AG09319 (cell line): ENCODE results near the gene DOCK7.

Experiments
- DNase-seq: peaks from one replicate; pipeline ENCODE4 v3.0.0-alpha.2; 2010; ENCODE audit warnings: low read depth; ENCODE audit errors: extremely low read depth
- CTCF ChIP-seq: IDR thresholded peaks from 2 replicates; pipeline ENCODE4 v1.5.1; 2011; ENCODE audit warnings: low read depth, mild to moderate bottlenecking, inconsistent platforms, low read length, moderate library complexity

DOCK7 gene

DNA sequence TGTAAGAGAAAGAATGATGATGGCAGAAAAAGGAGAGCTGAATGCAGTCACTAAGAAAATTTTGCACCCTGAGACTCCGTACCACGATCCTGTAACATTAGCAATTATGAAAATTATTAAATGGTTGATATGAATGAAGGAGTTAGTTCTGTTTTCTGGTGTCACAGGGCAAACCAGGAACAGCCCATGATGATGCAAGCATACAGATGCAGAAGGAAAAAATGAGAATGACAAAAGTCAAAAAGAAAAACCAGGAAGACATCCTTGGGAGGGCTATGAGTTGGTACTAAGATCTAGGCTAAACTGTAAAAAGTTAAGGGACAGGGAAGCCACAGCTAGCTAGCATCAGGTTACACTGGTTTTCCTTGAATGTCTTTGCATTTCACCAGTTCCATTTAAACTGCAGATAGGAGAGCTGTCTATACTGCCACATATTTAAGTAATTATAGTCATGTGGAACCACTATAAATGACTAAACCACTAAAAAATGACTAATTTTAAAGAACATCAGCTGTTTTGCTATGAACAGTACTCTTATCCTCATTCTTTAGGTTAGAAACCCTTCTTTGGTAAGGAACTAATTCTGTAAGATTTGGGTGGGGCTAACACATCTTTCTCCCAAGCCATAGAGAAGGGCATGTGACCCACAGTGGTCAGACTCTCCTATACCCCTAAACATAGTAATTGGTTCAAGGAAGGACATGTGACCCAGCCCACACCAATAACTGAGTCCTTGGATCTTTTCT is 11.4 kb downstream of the DOCK7 start:
- DNase-seq = peak; percentile 42
- TF ChIP-seq CTCF = no peak

DNA sequence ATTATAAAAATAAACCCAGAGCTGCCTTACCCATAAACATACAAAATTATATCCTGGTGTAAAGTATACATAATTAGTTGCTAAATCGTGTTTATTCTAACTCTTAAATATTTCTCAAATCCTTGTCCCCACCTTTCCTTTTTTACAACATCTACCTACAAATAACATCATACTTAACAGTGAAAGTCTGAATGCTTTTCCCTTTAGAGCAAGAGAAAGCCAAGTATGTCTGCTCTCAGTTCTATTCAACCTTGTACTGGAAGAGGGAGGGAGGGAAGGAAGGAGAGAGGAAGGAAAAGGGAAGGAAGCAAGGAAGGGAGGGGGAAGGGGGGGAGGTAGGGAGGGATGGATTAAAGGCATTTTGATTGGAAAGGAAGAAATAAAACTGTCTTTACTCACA is 14.6 kb downstream of the DOCK7 start:
- no peak for TF ChIP-seq CTCF
- no peak for DNase-seq

- no peak for DNase-seq
- TF ChIP-seq CTCF = no peak
Observed at GRCh38 chr1:62672029-62672428, 16.2 kb downstream of the DOCK7 start.

DNA sequence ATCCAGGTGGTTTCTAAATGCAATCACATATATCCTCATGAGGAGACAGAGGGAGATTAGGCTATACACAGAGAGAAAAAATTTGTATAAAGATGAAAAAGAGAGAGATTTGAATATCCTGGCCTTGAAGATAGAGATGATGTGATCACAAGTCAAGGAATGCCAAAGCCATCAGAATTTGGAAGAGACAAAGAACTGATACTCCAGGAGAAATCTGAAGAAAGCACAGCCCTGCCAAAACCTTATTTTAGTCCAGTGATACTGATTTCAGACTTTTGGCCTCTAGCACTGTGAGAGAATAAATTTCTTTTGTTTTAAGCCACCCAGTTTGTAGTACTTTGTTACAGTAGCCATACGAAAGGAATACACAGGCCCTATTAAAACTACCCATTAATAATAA is 33.4 kb downstream of the DOCK7 start:
- no peak for DNase-seq
- TF ChIP-seq CTCF = no peak

DNA sequence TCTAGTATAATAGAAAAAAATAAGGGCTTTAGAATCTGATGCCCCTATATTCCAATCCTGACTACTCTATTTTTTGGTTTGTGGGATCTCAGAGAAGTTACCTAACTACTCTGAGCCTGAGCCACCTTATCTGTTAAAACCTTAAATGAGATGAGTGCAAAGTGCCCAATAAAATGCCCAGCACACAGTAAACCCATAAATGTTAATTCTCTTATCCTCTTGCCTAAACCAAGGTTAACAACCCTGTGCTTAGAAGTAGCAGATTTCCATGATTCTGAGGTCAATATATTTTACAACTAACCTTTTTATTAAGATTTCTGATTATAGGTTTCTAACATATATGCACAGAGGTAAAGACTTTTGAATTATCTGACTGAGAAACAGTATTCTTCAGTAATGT is 35.8 kb downstream of the DOCK7 start:
- no peak for DNase-seq
- TF ChIP-seq CTCF = no peak

GRCh38 chr1:62643283-62643682 is 44.9 kb downstream of the DOCK7 start:
- DNase-seq = no peak
- TF ChIP-seq CTCF = no peak

GRCh38 chr1:62637392-62638105 is 50.6 kb downstream of the DOCK7 start:
- TF ChIP-seq CTCF = no peak
- no peak for DNase-seq
